Medulla oblongata (tissue), 1 donor: Measurements from ENCODE around the gene TCEA2.
"Not testable (repeated sequence)": the region's sequence is repeated elsewhere in the genome, so short reads cannot be mapped to it uniquely, and the experiment has no call there.

Experiments
- DNase-seq: peaks from one replicate; pipeline ENCODE4 v3.0.0-alpha.2; 2015; ENCODE audit errors: extremely low spot score

Gene TCEA2

DNA sequence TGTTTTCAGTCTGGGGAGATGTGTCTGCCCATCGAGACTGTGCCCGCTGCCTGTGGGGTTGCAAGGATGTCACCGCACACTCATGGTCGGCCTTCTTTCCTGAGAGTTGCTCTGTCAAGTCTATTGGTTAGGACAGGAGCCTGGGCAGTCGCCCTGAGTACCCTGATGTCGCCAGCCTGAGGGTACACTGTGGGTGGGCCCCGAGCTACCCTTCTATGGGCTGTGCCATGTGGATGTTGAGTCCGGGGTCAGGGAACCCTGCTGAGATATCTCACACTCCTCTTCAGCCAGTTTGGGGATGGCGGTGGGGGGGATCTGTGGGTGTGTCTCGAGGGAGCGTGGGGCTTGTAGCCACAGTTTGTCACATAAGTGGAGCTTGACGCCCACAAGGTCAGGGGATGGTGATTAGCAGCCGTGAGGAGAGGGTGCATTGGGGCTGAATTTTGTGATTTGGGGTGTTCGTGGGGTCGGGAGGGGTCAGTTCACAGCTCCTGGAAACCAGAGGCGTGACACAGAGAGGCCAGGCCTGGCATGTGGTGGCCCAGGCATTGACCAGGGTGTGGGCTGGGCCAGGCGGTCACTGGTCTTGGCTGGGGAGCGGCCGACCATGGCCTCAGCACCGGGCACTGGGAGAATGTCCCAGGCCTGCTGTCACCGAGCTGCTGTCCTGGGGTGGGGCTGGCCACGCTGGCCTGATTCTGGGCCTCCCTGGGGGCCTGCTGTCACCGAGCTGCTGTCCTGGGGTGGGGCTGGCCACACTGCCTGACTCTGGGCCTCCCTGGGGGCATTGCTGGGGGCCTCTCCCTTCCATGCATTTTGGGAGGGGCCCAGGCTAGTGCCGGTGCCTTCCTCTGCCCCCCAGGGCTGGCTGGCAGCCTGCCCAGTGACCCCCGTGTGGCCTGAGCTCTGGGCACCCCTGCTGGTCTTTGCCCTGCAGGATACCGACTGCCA lies 46.0 kb downstream of the TCEA2 start:
- no peak for DNase-seq

DNA sequence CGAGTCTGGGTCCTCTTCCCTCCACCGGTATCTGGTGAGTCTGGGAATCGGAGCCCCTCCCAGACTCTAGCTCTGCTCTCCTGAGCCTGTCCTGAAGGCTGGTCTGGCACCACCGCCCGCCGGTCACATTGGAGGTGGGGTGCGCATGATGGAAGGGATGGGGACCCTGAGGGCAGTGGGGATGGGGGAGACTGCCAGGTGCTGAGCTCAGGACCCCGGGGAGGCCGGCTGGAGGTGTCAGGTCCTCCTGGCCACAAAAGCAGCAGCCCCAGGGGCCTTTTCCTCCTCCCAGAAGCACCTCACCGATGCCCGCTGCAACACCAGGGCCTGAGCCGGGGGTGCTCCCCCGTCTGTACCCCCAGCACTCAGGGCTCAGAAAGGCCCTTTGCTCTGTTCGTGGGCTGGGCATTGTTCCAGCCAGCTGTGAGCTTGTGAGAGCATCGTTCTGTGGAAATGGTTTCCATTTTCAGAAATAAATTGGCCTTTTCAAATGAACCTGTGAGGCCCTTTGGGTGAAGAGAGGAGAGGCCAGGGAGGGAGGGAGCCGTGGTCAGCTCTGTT lies 46.9 kb downstream of the TCEA2 start:
- peak; percentile 20 for DNase-seq

DNA sequence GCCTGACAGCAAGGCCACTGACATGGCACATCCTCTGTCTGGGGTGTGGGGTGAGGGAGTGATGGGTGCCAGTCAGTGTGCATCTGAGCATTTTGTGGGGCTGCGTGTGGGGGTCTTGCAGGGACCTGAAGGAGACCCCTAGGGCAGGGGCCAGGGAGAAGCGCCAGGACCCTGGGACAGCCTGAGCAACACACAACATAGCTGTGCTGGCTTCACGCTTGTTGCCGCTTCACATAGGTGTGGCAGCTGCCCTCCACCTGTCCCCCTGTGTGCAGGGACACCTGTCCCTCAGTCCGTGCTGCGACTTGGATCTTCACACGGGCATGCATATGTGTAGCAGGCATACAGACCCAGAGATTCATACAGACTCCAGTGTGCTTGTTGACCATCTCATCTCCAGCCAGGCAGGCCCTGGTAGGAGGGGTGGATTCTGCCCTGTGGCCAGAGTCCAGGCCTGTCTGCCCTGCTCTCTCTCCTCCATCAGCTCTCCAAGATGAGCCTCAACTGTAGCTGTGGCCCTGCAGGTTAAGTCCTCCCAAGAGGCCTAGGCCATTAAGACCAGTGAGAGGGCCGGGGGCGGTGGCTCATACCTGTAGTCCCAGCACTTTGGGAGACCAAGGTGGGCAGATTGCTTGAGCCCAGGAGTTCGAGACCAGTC lies 47.5 kb downstream of the TCEA2 start:
- no peak for DNase-seq

DNA sequence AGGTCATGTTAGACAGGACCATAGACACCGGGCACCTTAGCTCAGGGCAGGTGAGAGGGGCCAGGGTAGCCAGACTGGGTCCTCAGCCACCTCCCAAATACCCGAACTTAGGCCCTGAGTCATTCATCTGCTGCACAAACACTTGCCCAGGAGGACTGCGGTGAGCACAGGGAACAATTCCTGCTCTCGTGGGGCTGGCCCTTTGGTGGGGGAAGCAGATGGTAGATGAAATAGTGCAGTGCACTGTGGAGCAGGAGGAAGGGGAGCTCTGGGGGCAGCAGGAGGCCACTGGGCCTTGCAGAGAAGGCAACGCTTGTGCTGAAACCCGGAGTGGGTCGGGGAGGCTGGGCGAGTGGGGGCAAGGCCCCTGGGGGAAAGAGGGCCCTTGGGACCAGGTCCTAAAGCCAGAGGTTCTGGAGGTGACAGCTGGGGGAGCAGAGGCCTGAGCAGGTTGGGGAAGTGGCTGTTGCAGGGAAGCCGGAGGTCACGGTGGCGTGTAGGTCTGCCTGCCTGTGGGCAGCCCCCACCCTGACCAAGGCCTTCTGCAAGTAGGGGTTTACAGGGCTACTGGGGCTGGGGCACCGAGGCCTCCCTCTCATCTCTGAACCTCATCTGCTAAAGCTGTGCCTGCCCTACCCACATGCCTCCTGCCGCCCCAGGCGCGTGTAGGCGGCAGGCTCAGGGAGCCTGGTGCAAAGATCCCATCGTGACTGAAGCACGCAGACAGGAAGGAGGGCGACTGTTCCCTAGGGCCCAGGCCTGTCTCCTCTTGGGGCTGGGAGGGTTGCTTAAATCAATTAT lies 49.0 kb downstream of the TCEA2 start:
- no peak for DNase-seq

DNA sequence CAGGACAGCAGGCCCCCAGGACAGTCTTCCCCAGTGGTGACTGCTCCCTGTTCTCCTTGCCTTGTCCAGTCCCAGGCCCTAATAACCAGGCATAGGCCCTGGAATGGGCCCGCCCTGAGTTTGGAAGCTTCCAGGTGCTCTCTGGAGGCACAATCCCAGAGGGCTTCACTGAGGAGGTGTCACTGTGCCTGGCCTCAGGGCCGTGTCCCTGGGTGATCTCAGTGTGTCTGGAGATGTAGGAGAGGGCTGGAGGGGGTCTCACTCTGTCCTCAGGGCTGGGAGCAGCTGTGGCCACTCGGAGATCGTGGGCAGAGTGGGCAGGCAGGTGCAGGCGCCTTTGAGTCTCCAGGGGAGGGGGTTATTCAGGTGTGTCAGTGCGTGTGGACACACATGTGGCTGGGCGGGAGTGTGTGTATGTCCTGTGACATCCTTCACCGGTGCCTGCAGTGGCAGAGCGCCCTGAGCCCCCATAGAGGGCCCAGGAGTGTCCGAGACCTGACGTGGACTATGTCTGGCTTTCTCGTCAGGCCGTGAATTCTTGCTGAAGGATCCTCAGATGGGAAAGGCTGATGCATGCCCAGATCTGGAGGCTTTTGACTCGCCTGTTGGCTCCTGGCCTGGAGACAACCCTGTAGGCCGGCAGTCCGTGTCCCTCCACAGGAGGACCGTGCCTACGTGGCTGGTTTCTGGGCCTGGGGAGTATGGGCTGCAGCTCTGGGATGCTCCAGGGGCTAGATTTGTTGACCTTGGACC lies 49.9 kb downstream of the TCEA2 start:
- no peak for DNase-seq

DNA sequence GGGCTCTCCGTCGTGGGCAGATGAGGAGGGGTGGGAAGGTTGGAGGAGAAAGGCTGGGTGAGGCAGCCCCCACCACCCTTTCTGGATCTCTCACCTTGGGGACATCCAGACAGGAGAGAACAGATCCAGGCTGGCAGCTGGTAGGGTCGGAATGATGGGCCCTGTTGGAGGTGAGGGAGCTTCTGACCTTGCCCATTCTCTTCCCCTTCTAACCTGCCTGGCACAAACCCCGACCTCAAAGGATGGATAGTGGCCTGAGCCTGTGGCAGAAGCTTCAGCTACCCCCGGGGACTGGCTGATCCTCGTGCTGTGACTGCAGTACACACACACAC lies 50.4 kb downstream of the TCEA2 start:
- DNase-seq, result no peak

DNA sequence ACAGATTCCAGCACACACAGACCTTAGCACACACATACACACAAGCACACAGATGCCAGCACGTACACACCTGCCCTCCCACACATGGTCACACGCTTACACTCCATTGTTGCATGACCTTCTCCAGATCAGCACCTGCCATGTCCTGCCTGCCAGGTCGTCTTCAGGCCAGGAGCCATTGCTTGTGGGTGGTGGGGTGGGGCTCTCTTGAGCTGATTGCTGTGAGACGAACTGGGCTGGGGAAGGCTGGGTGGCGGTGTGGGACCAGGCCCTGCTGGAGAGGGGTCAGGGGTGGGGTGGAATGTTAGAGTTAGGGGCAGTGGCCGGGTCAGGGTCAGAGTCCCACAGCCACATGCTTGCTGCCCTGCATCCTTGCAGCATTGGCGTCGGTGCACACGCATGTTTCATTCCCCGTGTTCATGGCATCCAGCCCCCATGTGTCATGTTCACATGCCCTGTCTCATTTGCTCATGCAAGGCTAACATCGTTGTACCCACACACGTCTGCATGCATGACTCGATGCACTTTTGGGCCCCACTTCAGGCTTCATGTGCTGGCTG lies 50.9 kb downstream of the TCEA2 start:
- DNase-seq, result no peak

DNA sequence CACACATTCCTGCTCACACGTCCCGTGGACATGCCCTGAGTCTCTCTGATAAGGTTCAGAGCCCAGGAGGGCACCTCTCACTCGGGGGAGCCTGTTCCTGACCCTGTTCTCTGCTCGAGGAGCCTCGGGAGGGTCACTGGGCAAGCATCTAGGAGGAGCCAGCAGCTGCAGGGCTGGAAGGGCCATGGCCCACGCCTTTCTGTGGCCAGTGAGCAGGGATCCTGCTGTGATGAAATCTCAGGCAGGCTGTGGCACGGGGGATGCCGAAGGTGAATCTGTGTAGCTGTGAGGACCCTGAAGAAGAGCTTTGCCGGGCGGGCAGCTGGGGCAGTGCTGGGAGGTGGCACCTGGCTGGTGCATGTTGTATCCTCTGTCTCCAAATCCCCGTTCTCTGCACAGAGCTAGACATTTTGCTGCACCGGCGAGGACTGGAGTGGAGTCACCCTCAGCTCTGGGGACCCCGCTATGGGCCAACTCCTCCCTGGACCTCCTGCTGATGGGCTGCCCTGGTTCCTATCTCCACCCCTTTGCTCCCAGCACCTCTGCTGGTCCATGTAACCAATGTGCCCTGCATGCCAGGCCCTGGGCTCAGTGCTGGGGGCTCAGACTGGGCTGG lies 51.5 kb downstream of the TCEA2 start:
- DNase-seq, result no peak

DNA sequence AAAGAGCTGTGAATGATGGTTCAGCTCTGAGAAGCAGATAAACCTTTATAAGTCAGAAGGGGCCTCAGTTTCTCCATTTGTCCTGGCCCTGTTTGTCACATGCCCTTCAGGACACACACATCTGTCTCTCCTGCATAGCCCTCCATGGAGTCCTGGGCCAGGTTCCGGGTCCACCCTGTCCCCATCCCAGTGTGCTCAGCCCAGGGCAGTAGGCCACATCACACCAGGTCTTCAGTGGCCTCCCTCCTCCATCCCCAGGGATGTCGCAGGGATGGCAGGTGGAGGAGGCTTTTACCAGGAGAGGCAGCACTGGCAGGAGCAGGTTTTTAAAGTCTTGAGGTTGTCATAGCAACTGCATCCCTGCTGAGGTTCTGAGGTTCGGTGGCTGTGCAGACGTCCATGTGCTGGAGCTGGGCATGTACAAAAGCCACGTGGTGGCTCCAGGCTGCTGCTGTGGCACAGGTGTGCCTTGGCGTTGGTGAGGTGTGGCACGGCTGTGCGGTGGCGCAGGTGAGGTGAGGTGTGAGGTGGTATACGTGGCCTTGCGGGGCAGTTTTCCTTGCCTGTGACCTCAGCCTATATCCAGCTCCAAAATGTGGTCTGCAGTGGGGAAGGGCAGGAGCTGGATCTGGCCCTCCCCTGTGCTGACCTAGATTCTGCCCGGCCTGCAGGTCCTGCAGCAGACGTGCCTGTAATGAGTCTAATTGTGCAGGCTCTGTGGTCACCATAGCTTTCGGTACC lies 52.3 kb downstream of the TCEA2 start:
- no peak for DNase-seq

DNA sequence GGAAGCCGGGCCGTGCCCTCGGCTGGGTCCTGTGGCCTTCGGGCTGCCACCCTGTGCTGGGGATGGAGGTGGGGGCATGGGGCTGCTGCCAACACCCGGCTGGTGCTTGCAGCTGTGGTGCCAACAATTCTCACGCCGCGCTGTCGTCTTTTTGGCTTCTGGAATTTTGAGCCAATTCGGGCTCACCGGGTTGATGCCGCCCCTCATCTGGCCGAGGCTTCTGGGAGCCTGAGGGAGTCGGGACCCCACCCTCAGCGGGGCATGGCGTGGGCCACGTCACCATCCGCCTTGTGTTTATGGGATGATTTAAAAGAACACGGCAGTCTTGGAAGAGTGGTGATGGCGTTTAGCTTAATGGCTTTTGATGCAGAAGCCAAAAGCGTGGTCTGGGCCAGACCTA lies 53.0 kb downstream of the TCEA2 start:
- DNase-seq, result no peak

DNA sequence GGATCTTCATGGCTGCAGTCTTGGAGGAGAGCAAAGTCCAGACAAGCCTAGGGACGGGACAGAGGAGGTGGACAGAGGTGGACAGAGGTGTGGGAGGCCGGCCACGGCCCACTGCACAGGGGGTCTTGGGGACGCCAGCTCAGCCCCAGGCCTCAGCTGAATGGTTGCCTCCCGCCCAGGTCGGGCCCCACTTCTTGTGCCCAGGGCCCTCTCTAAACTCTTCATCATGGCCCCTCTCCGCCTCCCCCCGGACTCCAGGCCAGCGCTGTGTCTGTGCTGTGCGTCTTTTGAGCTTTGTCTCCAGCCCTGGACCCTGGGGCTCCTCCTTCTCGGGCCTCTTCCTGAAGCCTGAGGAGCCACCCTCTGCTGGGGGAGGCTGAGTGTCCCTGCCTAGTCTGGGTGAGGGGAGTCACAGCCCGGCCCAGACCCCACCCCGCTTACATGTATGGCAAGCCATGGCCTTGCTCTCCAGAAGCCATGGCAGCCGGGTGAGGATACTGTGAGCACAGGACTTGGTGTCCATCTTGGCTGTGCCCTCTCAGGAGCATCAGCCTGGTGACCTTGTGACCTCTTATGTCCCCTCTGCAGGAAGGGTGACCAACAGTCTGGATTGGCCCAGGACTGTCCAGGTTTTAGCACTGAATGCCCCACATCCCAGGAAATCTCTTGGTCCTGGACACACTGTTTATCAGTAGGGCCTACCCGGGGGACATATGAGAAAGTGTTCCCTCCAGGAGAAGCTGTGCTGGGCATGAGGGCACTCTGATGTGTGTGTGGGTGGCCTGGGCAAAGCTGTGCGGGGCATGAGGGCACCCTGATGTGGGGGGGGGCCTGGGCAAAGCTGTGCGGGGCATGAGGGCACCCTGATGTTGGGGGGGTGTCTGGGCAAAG lies 53.8 kb downstream of the TCEA2 start:
- no peak for DNase-seq

DNA sequence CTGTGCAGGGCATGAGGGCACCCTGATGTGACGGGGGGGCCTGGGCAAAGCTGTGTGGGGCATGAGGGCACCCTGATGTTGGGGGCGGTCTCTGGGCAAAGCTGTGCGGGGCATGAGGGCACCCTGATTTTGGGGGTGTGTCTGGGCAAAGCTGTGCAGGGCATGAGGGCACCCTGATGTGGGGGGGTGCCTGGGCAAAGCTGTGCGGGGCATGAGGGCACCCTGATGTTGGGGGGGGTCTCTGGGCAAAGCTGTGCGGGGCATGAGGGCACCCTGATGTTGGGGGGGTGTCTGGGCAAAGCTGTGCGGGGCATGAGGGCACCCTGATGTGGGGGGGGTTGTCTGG lies 54.4 kb downstream of the TCEA2 start:
- DNase-seq, result not testable (repeated sequence)

DNA sequence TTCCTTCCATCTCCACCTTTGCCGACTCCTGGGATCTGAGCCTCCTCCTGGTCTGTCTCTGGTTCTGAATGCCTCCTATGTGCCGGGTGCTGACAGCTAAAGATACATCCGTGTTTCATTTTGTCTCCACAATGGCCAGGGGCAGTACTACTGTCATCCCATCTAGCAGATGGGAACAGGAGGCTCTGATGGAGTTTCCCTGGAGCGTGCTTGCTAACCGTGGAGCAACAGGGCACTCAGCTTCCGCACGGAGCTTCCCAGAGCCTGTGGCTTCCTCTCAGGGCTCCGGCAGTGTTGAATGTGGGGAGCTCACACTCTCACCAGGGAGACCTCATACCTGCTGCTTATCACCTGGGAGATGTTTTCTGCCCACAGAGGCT lies 56.3 kb downstream of the TCEA2 start:
- no peak for DNase-seq

DNA sequence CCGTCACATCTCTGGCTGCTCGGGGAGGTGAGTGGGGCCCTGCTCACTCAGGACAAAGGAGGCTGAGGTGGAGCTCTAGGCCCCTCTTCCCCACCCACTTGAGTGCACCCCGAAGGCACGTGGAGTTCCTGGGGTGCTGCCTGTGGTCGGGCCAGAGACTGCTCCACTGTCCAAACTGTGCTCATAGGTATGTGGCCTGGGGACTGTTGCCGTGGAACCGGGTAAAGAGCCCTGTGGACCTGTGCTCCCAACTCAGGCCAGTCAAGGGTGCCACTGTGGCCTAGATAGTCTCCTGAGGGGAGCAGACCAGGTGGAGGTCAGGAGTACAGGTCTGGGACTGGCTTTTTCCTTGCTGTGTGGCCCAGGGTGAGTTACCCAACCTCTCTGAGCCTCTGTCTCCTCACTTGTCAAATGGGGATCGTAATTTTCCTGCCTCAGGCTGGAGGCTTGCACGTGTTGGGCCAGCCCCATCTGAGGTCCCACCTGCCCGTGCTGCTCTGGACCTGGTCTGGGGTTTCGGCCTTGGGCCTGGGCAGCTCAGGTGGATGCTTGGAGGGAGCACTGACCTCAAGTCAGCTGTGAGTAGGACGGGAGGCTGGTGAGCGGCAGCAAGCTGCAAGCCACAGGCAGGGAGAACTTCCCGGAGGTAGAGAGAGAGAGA lies 56.8 kb downstream of the TCEA2 start:
- DNase-seq, result no peak

DNA sequence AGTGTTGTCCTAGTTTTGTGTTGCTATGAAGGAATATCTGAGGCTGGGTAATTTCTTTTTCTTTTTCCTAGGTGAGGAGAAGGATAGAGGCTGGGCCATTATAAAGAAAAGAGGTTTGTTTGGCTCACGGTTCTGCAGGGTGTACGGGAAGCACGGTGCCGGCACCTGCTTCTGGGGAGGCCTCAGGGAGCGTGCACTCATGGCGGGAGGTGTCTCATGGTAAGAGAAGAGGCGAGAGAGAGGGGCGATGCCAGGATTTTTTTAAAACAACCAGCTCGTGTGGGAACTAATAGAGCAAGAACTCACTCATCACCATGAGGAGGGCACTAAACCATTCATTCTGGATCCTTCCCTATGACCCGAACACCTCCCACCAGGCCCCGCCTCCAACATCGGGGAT lies 58.6 kb downstream of the TCEA2 start:
- DNase-seq, result no peak
